Effector memory CD4-positive, alpha-beta T cell (primary cell): ENCODE measurements around the gene AGAP2.

ENCODE experiments used
- DNase-seq, 3 donors: peaks; one replicate each; pipeline ENCODE4 v3.0.0-alpha.2; 2020
- H3K27ac ChIP-seq: 2 replicates; pipeline ENCODE4 v1.7.0; 2013; ENCODE audit warnings: mild to moderate bottlenecking, low read length, moderate library complexity; ENCODE audit not compliant: insufficient read depth, poor library complexity, severe bottlenecking
- H3K27me3 ChIP-seq: replicated peaks from 2 replicates; pipeline ENCODE4 v1.7.0; 2013; ENCODE audit warnings: mild to moderate bottlenecking, low read length; ENCODE audit not compliant: insufficient read depth, control insufficient read depth, poor library complexity, severe bottlenecking
- H3K36me3 ChIP-seq: 2 replicates; pipeline ENCODE4 v1.7.0; 2013; ENCODE audit warnings: mild to moderate bottlenecking, low read length, moderate library complexity; ENCODE audit not compliant: control insufficient read depth, insufficient read depth
- H3K4me1 ChIP-seq: 2 replicates; pipeline ENCODE4 v1.7.0; 2013; ENCODE audit warnings: low read length, mild to moderate bottlenecking; ENCODE audit not compliant: control insufficient read depth, insufficient read depth, poor library complexity, severe bottlenecking
- H3K4me3 ChIP-seq: 2 replicates; pipeline ENCODE4 v1.7.0; 2013; ENCODE audit warnings: low read length, low read depth, mild to moderate bottlenecking; ENCODE audit not compliant: insufficient read depth, poor library complexity, severe bottlenecking
- H3K9me3 ChIP-seq: 2 replicates; pipeline ENCODE4 v1.7.0; 2013; ENCODE audit warnings: mild to moderate bottlenecking, low read length, moderate library complexity; ENCODE audit not compliant: control insufficient read depth

The AGAP2 gene

DNA sequence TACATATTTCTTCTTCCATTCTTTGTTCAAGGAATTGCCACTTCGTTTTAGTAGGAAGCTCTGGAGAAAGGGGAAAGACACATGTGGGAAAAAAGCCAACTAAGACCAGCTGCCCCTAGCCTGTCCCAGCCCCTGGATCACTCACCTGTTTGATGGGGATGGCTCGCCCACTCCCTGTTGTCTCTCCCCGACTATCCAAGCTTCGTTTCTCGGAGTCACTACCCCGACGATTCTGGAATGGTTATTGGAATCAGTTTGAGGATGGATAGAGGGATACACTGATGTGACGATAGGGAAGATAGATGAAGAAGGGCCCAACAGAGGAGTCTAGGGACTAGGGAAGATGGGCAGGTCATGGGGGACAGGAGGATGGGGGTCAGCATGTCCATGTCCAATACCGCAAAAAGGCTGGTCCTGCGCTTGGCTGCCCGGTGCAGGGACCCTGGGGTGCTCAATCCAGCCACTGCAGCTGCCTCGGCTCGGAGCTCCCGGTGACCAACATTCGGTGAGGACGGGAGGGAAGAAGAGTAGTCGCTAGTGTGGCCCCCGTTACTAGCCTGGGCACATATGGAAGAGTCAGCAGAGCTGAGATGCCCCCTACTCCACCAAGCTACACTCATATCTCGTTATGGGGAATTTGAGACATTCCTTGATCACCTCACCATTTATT lies 7.0 kb downstream of the AGAP2 start:
- H3K4me3 ChIP-seq: no peak overlapping the region
- DNase-seq: no peak
- no peaks in the 10 kb centered on the region for H3K4me1 ChIP-seq
- H3K36me3 ChIP-seq: peaks cover 96% of the 10 kb centered on the region
- no peaks in the 10 kb centered on the region for H3K9me3 ChIP-seq
- H3K27ac ChIP-seq: no peak overlapping the region
- no peaks in the 10 kb centered on the region for H3K27me3 ChIP-seq

- Histone ChIP-seq H3K4me3 (no peak overlapping the region), H3K4me1 (no peaks in the 10 kb centered on the region), H3K36me3 (peaks cover 93% of the 10 kb centered on the region), H3K9me3 (no peaks in the 10 kb centered on the region), H3K27me3 (no peaks in the 10 kb centered on the region), H3K27ac (no peak overlapping the region)
- DNase-seq: no peak
Observed at GRCh38 chr12:57730336-57731067, 8.0 kb downstream of the AGAP2 start.

GRCh38 chr12:57729321-57729844 lies 9.2 kb downstream of the AGAP2 start:
- DNase-seq: no peak
- H3K36me3 ChIP-seq: peaks cover 83% of the 10 kb centered on the region
- no peaks in the 10 kb centered on the region for H3K27me3 ChIP-seq
- H3K4me3 ChIP-seq: no peak overlapping the region
- no peaks in the 10 kb centered on the region for H3K4me1 ChIP-seq
- no peaks in the 10 kb centered on the region for H3K9me3 ChIP-seq
- no peak overlapping the region for H3K27ac ChIP-seq

DNA sequence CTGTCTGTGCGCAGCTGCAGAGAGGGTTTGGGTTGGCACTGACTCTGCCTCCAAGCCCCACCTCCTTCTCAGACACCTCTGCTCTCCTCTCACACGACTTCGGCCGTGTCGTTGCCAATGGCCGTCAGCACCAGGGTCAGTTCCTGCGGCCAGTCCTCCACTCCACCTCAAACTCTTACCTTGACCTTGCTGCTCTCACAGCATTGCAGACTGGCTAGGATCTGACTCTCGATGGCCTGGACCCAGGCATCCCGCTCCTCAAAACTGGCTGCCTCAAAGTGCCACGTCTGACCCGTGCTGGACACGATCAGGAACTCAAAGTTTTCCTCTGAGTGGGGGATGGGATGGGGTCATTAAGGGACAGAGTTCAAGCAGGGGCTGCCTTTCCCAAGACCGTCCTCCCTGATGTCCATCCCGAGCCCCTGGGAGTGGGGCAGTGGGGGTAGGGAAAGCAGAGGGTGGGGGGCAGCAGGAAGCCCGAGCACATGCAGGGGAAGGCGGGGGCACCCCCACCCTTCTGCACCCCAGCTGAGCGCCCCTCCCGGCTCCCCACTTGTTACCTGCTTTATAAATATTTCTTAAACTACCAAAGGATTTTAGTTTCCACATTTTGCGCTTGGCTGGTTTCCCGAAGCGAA lies 10.7 kb downstream of the AGAP2 start:
- no peak overlapping the region for H3K27ac ChIP-seq
- H3K36me3 ChIP-seq: peaks cover 68% of the 10 kb centered on the region
- H3K9me3 ChIP-seq: no peaks in the 10 kb centered on the region
- H3K4me1 ChIP-seq: no peaks in the 10 kb centered on the region
- H3K4me3 ChIP-seq: no peak overlapping the region
- no peak for DNase-seq
- H3K27me3 ChIP-seq: no peaks in the 10 kb centered on the region

- peaks cover 60% of the 10 kb centered on the region for H3K36me3 ChIP-seq
- no peak overlapping the region for H3K4me3 ChIP-seq
- no peaks in the 10 kb centered on the region for H3K27me3 ChIP-seq
- H3K9me3 ChIP-seq: no peaks in the 10 kb centered on the region
- H3K27ac ChIP-seq: no peak overlapping the region
- DNase-seq: no peak
- no peaks in the 10 kb centered on the region for H3K4me1 ChIP-seq
Observed at GRCh38 chr12:57726884-57727757, 11.4 kb downstream of the AGAP2 start.

- no peaks in the 10 kb centered on the region for H3K4me1 ChIP-seq
- no peak overlapping the region for H3K27ac ChIP-seq
- no peak overlapping the region for H3K4me3 ChIP-seq
- DNase-seq: peak in 1 of 3 donors; percentile 26
- peaks cover 59% of the 10 kb centered on the region for H3K36me3 ChIP-seq
- H3K9me3 ChIP-seq: no peaks in the 10 kb centered on the region
- no peaks in the 10 kb centered on the region for H3K27me3 ChIP-seq
Observed at GRCh38 chr12:57726151-57726883, 12.2 kb downstream of the AGAP2 start.

DNA sequence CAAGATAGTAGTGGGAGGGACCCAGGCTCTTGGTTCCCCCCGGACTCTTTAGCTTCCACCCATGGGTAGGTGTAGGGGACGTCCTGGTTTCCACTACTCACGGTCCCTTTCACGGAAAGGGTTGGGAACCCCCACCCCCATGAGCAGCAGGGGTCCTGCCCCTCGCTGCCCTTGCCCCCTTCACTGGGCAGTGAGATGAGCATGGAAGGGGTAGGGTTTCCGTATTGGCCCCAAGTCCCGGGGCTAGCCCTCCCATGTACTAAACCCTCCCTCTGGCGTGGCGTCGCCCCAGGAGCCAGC lies 12.7 kb downstream of the AGAP2 start:
- H3K4me1 ChIP-seq: no peaks in the 10 kb centered on the region
- H3K27me3 ChIP-seq: no peaks in the 10 kb centered on the region
- no peak for DNase-seq
- H3K4me3 ChIP-seq: no peak overlapping the region
- peaks cover 59% of the 10 kb centered on the region for H3K36me3 ChIP-seq
- no peaks in the 10 kb centered on the region for H3K9me3 ChIP-seq
- H3K27ac ChIP-seq: no peak overlapping the region

- no peak overlapping the region for H3K4me3 ChIP-seq
- peaks cover 59% of the 10 kb centered on the region for H3K36me3 ChIP-seq
Observed at GRCh38 chr12:57724936-57725740, 13.4 kb downstream of the AGAP2 start.

More at GRCh38 chr12:57724936-57725740, 13.4 kb downstream of the AGAP2 start:
- DNase-seq: no peak
- Histone ChIP-seq H3K9me3 (no peaks in the 10 kb centered on the region), H3K27ac (no peak overlapping the region), H3K27me3 (no peaks in the 10 kb centered on the region), H3K4me1 (no peaks in the 10 kb centered on the region)
